Prostate gland (tissue), 2 donors: ENCODE data around the gene ERBB2. TPM values are rescaled to one million over a fixed set of nuclear protein-coding genes. Genes with fewer than 3 reads are reported as not detected.
A peak's percentile ranks its signal among the peaks of the same experiment; 100 is the strongest.

Source experiments
- DNase-seq: peaks from one replicate; pipeline ENCODE4 v3.0.0-alpha.2; 2019; ENCODE audit warnings: low spot score
- H3K27ac ChIP-seq, 2 donors: fragments of 200-600 bp; sonication (generic); 2 replicates each; pipeline ENCODE4 v1.5.1; 2017 to 2019
- H3K27me3 ChIP-seq: fragments of 200-600 bp; sonication (generic); replicated peaks from 2 replicates; pipeline ENCODE4 v1.5.1; 2019; ENCODE audit not compliant: insufficient read depth
- H3K36me3 ChIP-seq, 2 donors: fragments of 200-600 bp; sonication (generic); 1 replicate in 1 of 2; 2 replicates in 1 of 2; pipeline versions ENCODE4 v1.5.1 to v1.8.1; 2017 to 2019
- H3K4me1 ChIP-seq: fragments of 200-600 bp; sonication (generic); replicated peaks from 2 replicates; pipeline ENCODE4 v1.5.1; 2019
- H3K4me3 ChIP-seq, 2 donors: fragments of 200-600 bp; sonication (generic); 2 replicates each; pipeline ENCODE4 v1.5.1; 2017 to 2019
- H3K9me3 ChIP-seq: fragments of 200-600 bp; sonication (generic); 2 replicates; pipeline ENCODE4 v1.5.1; 2017
- POLR2A ChIP-seq: fragments of 450-650 bp; IDR thresholded peaks from one replicate; pipeline ENCODE4 v1.6.1; 2016; ENCODE audit warnings: antibody characterized with exemption, mild to moderate bottlenecking
- POLR2AphosphoS5 ChIP-seq: sonication (generic); formaldehyde crosslinking; IDR thresholded peaks from one replicate; pipeline ENCODE4 v1.6.1; 2017; ENCODE audit warnings: antibody characterized with exemption
- WGBS: methylation state at CpG from one replicate; pipeline ENCODE4 v1.1.5; 2018; 5-methylcytosine and 5-hydroxymethylcytosine counted together
- intact Hi-C: fragments of 100-400 bp; cut with DNase I; formaldehyde crosslinking; loops from one replicate; pipeline ENCODE4 v1.14.2; 2022
- total RNA-seq, 2 donors: library from RNA; depleted of rRNA; stranded (reverse); fragments of >200 nt; gene quantifications; one replicate each; pipeline ENCODE4 v1.1.0, GENCODE V29; 2016
- TF ChIP-seq, protein P1 (sequence below), 4 experiments: fragments of 200-600 bp in 2 of 4; fragments of 450-650 bp in 2 of 4; sonication (generic) in 2 of 4; IDR thresholded peaks; 1 replicate in 3 of 4; 2 replicates in 1 of 4; pipeline ENCODE4 v1.5.1; 2016 to 2019; ENCODE audit warnings: antibody characterized with exemption in 4 of 4, mild to moderate bottlenecking in 2 of 4, moderate library complexity in 2 of 4

ERBB2 gene
- total RNA-seq, 2 donors from 2014 or later, result 112 to 172 TPM

DNA sequence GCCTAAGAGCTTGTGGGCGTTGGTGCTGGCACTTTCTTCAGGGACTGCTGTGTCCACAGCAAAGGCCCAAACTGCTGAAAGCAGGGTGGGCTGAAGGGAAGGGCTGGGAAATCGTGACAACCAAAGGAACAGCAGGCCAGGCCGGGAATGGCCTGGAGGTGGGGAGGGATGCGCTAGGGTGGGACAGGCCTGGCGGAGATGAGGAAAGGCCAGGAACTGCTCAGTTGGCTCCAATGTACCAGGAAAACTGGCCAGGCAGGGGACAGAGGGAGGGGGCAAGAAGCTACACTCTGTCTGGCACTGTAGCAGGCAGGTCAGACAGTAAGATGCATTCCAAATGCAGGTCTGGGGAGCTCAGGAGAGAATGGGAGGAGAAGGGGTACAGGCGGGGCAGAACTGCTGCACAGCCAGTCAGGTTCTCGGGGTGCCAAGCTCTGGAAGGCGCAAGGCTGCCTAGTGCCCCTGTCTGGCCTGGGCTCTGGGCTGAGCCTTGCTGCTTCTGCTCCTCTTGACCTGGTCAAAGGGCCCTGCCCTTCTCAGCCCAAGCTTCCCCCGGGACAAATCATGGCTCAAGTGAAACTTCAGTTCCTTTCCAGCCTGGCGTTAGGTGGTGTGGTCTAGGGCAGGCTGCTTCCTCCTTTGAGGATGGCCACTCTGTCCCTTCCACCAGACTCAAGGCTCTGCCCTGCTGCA is 24.3 kb upstream of the ERBB2 start:
- H3K27ac ChIP-seq, result peak overlapping the region; percentile 62 to 70
- DNase-seq, result no peak
- H3K4me1 ChIP-seq, result peaks cover 20% of the 10 kb centered on the region
- WGBS, result 68% methylated on average over 10 of the region's 10 CpGs
- no peaks in the 10 kb centered on the region for H3K27me3 ChIP-seq
- H3K36me3 ChIP-seq, result no peaks in the 10 kb centered on the region
- intact Hi-C loops, result loop anchor here (5.0 kb wide), 1 partner anchor 38 kb away; the partner anchor contains the start of gene STARD3
- TF ChIP-seq POLR2A (no peak), POLR2AphosphoS5 (no peak)
- TF ChIP-seq, protein P1, sequence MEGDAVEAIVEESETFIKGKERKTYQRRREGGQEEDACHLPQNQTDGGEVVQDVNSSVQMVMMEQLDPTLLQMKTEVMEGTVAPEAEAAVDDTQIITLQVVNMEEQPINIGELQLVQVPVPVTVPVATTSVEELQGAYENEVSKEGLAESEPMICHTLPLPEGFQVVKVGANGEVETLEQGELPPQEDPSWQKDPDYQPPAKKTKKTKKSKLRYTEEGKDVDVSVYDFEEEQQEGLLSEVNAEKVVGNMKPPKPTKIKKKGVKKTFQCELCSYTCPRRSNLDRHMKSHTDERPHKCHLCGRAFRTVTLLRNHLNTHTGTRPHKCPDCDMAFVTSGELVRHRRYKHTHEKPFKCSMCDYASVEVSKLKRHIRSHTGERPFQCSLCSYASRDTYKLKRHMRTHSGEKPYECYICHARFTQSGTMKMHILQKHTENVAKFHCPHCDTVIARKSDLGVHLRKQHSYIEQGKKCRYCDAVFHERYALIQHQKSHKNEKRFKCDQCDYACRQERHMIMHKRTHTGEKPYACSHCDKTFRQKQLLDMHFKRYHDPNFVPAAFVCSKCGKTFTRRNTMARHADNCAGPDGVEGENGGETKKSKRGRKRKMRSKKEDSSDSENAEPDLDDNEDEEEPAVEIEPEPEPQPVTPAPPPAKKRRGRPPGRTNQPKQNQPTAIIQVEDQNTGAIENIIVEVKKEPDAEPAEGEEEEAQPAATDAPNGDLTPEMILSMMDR (IDR thresholded peaks at IDR 0.05), result no peak
- H3K9me3 ChIP-seq, result no peaks in the 10 kb centered on the region
- no peak overlapping the region for H3K4me3 ChIP-seq

DNA sequence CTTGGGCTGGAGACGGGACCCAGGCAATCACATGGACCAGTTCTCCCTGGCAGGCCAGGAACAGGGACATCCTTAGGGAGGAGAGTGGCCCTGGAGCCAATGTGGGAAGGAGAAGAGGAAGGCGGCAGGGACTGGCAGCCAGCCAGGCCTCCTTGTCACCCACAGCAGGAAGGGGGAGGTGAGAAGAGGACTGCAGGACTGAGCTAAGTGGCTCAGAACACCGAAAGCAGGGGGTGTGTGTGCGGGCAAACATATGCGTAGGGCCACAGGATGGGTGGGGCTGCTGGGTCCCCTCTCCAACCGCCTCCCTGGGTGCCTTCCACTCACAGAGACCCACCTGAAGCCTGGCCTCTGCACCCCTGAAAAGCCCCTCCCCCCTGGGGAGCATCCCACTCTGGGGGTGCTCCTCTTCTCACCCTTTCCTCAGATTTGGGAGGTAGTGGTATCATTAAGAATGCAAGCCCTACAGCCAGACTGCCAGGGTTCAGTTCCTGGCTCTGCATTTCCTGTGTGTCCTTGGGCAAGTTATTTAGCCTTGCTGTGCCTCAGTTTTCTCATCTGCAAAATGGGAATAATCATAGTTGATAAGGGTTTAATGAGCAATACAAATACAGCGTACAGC is 23.6 kb upstream of the ERBB2 start:
- intact Hi-C loops, result loop anchor here (5.0 kb wide), 1 partner anchor 39 kb away; the partner anchor contains the start of gene STARD3
- Histone ChIP-seq H3K4me3 (no peak overlapping the region), H3K36me3 (no peaks in the 10 kb centered on the region), H3K4me1 (peaks cover 20% of the 10 kb centered on the region), H3K27ac (peak overlapping the region; percentile 62 to 70), H3K9me3 (no peaks in the 10 kb centered on the region), H3K27me3 (no peaks in the 10 kb centered on the region)
- WGBS, result 39% methylated on average over 7 of the region's 7 CpGs
- TF ChIP-seq POLR2AphosphoS5, result peak; percentile 19
- TF ChIP-seq, protein P1 (IDR thresholded peaks at IDR 0.05), result no peak
- peak; percentile 57 for DNase-seq

GRCh38 chr17:39677072-39677471 is 22.8 kb upstream of the ERBB2 start:
- intact Hi-C loops, result loop anchor here (5.0 kb wide), 1 partner anchor 40 kb away; the partner anchor contains the start of gene STARD3
- no peak overlapping the region for H3K27ac ChIP-seq
- no peak for DNase-seq
- no peaks in the 10 kb centered on the region for H3K36me3 ChIP-seq
- WGBS, result 87% methylated on average over 7 of the region's 8 CpGs
- H3K4me3 ChIP-seq, result no peak overlapping the region
- peaks cover 20% of the 10 kb centered on the region for H3K4me1 ChIP-seq
- TF ChIP-seq, protein P1 (IDR thresholded peaks at IDR 0.05), result no peak
- no peak for TF ChIP-seq POLR2A
- TF ChIP-seq POLR2AphosphoS5, result no peak
- no peaks in the 10 kb centered on the region for H3K27me3 ChIP-seq
- no peaks in the 10 kb centered on the region for H3K9me3 ChIP-seq

GRCh38 chr17:39677542-39678339 is 22.1 kb upstream of the ERBB2 start:
- TF ChIP-seq, protein P1 (IDR thresholded peaks at IDR 0.05), result no peak
- TF ChIP-seq POLR2AphosphoS5, result no peak
- TF ChIP-seq POLR2A, result no peak
- DNase-seq, result no peak
- H3K27ac ChIP-seq, result no peak overlapping the region
- H3K9me3 ChIP-seq, result no peaks in the 10 kb centered on the region
- no peak overlapping the region for H3K4me3 ChIP-seq
- H3K36me3 ChIP-seq, result no peaks in the 10 kb centered on the region
- 39% methylated on average over 13 of the region's 13 CpGs for WGBS
- intact Hi-C loops, result loop anchor here (5.0 kb wide), 1 partner anchor 40 kb away; the partner anchor contains the start of gene STARD3
- no peaks in the 10 kb centered on the region for H3K27me3 ChIP-seq
- peaks cover 20% of the 10 kb centered on the region for H3K4me1 ChIP-seq
